Cardiac muscle cell (in vitro differentiated cells and primary cell): ENCODE measurements around the gene WDR20. TPM values are rescaled to one million over a fixed set of nuclear protein-coding genes. Genes with fewer than 3 reads are reported as not detected.
A peak's percentile ranks its signal among the peaks of the same experiment; 100 is the strongest.

Experiments used
- DNase-seq, 2 donors: peaks; one replicate each; pipeline versions ENCODE4 v3.0.0 to v3.0.0-alpha.2; 2010 to 2017; ENCODE audit warnings: low read depth in 1 of 2, low spot score in 1 of 2
- H3K27ac ChIP-seq: fragments of 200-600 bp; sonication (generic); 2 replicates; pipeline ENCODE4 v1.5.1; 2016
- H3K27me3 ChIP-seq: fragments of 200-600 bp; sonication (generic); 2 replicates; pipeline ENCODE4 v1.6.0; 2016; ENCODE audit warnings: control low read depth
- H3K36me3 ChIP-seq: fragments of 200-600 bp; sonication (generic); 2 replicates; pipeline ENCODE4 v1.5.1; 2016; ENCODE audit warnings: control low read depth
- H3K4me1 ChIP-seq: fragments of 200-600 bp; sonication (generic); 2 replicates; pipeline ENCODE4 v1.8.1; 2017; ENCODE audit warnings: low read depth, mild to moderate bottlenecking, mixed run types
- H3K4me3 ChIP-seq: fragments of 200-600 bp; sonication (generic); 2 replicates; pipeline ENCODE4 v1.5.1; 2016; ENCODE audit warnings: mild to moderate bottlenecking
- H3K9me3 ChIP-seq: fragments of 200-600 bp; sonication (generic); 2 replicates; pipeline ENCODE4 v1.5.1; 2017; ENCODE audit warnings: low read depth, mild to moderate bottlenecking, control low read depth
- CTCF ChIP-seq: IDR thresholded peaks from 2 replicates; pipeline ENCODE4 v1.5.1; 2012; ENCODE audit warnings: low read depth, mild to moderate bottlenecking, low read length
- polyA plus RNA-seq: library from polyadenylated mRNA; unstranded; fragments of >200 nt; fragmentation: Nextera tagmentation; extraction: Ambion mirVana; gene quantifications from 2 replicates; pipeline ENCODE4 v1.2.1, GENCODE V29; 2016
- total RNA-seq: library from RNA; depleted of rRNA; stranded (reverse); fragments of >200 nt; gene quantifications from 2 replicates; pipeline ENCODE4 v1.2.3, GENCODE V29; 2016

WDR20 gene
- total and polyA plus RNA-seq, 2 experiments from 2014 or later = 20.5 to 27.0 TPM

DNA sequence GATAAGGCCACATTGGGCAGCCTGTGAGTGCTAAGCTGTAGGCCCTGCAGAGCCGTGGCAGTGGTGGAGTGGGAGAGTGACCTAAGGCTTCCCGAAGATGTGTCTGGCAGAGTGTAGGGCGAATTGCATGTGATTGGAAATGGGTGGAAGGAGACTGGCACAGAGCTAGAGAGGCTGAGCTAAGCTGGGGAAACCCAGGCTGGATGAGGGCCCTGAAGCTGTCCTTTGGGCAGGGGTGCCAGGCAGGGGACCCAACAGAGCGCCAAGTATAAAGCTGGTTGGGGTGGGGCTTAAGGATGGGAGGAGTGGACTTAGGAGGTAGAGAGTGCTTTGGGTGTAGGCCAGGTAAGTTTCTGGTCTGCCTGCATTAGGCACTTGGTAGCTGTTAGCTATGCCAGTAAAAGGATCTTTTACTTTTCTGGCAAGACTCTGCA lies 47.9 kb downstream of the WDR20 start:
- Histone ChIP-seq H3K4me1 (peaks cover 25% of the 10 kb centered on the region), H3K27ac (peak overlapping the region; percentile 37), H3K27me3 (no peaks in the 10 kb centered on the region), H3K36me3 (no peaks in the 10 kb centered on the region), H3K4me3 (no peak overlapping the region), H3K9me3 (no peaks in the 10 kb centered on the region)
- TF ChIP-seq CTCF = no peak
- DNase-seq = no peak

GRCh38 chr14:102188187-102188586 lies 48.5 kb downstream of the WDR20 start:
- Histone ChIP-seq H3K27ac (peak overlapping the region; percentile 37), H3K36me3 (no peaks in the 10 kb centered on the region), H3K9me3 (no peaks in the 10 kb centered on the region), H3K4me1 (peaks cover 25% of the 10 kb centered on the region), H3K4me3 (no peak overlapping the region), H3K27me3 (no peaks in the 10 kb centered on the region)
- DNase-seq = no peak
- TF ChIP-seq CTCF = no peak

DNA sequence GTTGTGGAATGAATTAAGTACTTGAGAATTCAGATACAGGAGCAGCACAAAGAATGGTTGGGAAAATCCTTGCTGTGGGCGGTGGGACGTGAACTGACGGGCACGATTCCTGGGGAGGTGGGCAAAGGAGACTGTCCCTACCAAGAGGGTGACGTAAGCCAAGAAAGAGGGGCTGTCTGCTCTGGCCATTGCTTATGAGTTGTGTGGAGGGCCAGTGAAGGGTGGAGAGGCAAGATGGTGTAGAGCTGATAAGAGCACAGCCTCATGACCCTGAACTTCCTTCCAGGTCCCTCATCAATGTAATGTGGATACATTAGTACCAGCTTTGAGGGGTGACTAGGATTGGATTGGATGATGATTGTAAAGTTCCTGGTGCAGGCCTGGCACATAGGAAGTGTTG lies 50.2 kb downstream of the WDR20 start:
- Histone ChIP-seq H3K27ac (no peak overlapping the region), H3K4me3 (no peak overlapping the region), H3K27me3 (no peaks in the 10 kb centered on the region), H3K4me1 (peaks cover 25% of the 10 kb centered on the region), H3K9me3 (no peaks in the 10 kb centered on the region), H3K36me3 (no peaks in the 10 kb centered on the region)
- DNase-seq = no peak
- TF ChIP-seq CTCF = no peak

DNA sequence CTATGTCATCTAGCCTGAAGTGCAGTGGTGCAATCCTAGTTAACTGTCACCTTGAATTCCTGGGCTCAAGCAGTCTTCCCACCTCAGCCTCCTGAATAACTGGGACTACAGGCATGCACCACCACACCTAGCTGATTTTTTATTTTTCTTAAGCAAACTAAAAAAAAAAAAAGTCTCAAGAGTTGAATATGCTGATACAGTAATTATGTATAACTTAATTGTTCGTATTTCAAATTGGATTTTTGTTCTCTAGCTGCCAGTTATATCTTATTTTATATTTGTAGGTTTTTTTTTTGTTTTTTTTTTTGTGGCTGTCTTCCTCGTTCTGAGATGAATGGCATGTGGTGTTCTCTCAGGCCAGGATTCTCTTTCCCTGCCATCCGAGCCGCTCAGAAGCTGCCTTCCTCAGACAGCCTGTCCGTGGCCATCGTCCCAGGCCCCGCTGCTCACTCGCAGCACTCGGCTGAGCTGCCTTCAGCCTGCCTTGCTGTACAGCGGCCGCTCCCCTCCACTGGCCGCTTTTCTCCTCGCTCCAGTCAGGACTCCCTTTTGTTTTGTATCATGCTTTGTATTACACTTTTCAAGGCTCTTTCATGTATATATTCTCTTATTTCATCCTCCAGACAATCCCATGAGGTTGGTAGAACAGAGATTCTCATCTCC lies 53.3 kb downstream of the WDR20 start:
- Histone ChIP-seq H3K27me3 (no peaks in the 10 kb centered on the region), H3K9me3 (no peaks in the 10 kb centered on the region), H3K4me1 (peaks cover 9% of the 10 kb centered on the region), H3K36me3 (no peaks in the 10 kb centered on the region), H3K4me3 (no peak overlapping the region), H3K27ac (no peak overlapping the region)
- no peak for DNase-seq
- TF ChIP-seq CTCF = no peak

GRCh38 chr14:102194856-102195255 lies 55.2 kb downstream of the WDR20 start:
- TF ChIP-seq CTCF = no peak

More at GRCh38 chr14:102194856-102195255, 55.2 kb downstream of the WDR20 start:
- Histone ChIP-seq H3K4me3 (no peak overlapping the region), H3K27me3 (no peaks in the 10 kb centered on the region), H3K9me3 (no peaks in the 10 kb centered on the region), H3K4me1 (peaks cover 9% of the 10 kb centered on the region), H3K27ac (no peak overlapping the region), H3K36me3 (no peaks in the 10 kb centered on the region)
- no peak for DNase-seq
